ENCODE data around the gene DEPDC7.

DNA sequence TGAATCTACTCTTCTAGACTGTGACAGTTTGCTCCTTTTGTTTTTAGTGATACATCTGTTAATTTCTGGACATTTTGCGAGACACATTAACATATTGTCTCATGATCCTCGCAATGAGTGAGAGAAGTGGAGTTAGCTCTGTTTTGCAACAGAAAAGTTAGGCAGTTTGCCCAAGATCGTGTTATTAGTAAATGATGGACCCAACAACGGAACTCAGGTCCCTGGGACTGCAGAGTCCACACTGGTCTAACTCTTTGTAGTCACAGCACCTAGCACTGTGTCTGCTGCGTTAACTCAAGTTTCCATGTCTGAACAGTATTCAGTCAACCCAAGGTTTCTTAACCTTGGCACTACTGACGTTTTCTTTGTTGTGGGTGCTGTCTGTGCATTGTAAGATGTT lies 3.2 kb downstream of the DEPDC7 start:
- TF ChIP-seq, protein P1, sequence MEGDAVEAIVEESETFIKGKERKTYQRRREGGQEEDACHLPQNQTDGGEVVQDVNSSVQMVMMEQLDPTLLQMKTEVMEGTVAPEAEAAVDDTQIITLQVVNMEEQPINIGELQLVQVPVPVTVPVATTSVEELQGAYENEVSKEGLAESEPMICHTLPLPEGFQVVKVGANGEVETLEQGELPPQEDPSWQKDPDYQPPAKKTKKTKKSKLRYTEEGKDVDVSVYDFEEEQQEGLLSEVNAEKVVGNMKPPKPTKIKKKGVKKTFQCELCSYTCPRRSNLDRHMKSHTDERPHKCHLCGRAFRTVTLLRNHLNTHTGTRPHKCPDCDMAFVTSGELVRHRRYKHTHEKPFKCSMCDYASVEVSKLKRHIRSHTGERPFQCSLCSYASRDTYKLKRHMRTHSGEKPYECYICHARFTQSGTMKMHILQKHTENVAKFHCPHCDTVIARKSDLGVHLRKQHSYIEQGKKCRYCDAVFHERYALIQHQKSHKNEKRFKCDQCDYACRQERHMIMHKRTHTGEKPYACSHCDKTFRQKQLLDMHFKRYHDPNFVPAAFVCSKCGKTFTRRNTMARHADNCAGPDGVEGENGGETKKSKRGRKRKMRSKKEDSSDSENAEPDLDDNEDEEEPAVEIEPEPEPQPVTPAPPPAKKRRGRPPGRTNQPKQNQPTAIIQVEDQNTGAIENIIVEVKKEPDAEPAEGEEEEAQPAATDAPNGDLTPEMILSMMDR (IDR thresholded peaks at IDR 0.05; ENCODE audit: low read depth, low read length), result no peak
- TF ChIP-seq POLR2A (IDR thresholded peaks at IDR 0.05; ENCODE audit: extremely low read depth, insufficient read length) (no peak), MYC (IDR thresholded peaks at IDR 0.05; ENCODE audit: low read depth, low read length) (no peak)

Data from NB4 (cell line).